Measurements from ENCODE around the gene MANEA.

Gene MANEA

GRCh38 chr6:95589067-95589466, 11.7 kb downstream of the MANEA start:
- no peak for DNase-seq

GRCh38 chr6:95589826-95590570, 12.7 kb downstream of the MANEA start:
- no peak for DNase-seq

- no peak for DNase-seq
These were observed 15.7 kb downstream of the MANEA start for GRCh38 chr6:95593025-95593424.

- DNase-seq = no peak
These were observed 18.7 kb downstream of the MANEA start for GRCh38 chr6:95596021-95596420.

GRCh38 chr6:95599706-95600105, 22.4 kb downstream of the MANEA start:
- no peak for DNase-seq

- DNase-seq = no peak
These were observed 23.8 kb downstream of the MANEA start for GRCh38 chr6:95601133-95601532.

GRCh38 chr6:95614094-95614493, 36.8 kb downstream of the MANEA start:
- no peak for DNase-seq

GRCh38 chr6:95629551-95629950, 52.2 kb downstream of the MANEA start:
- no peak for DNase-seq

- DNase-seq = no peak
These were observed 59.5 kb downstream of the MANEA start for GRCh38 chr6:95636552-95637431.

GRCh38 chr6:95648636-95649035, 71.3 kb downstream of the MANEA start:
- no peak for DNase-seq

- DNase-seq = no peak
These were observed 72.1 kb downstream of the MANEA start for GRCh38 chr6:95649451-95649850.

- no peak for DNase-seq
These were observed 76.8 kb downstream of the MANEA start for GRCh38 chr6:95654176-95654575.

- DNase-seq = no peak
These were observed 81.6 kb downstream of the MANEA start for GRCh38 chr6:95658886-95659285.

Measured in activated gamma-delta T cell treated with Interleukin-2 at 50 U/mL for 16 hours (primary cell).